Psoas muscle (tissue), 8 donors: ENCODE results near the gene SPAG16. TPM values are rescaled to one million over a fixed set of nuclear protein-coding genes. Genes with fewer than 3 reads are reported as not detected.

ENCODE experiments used
- ATAC-seq, 4 donors: fragments of 200-7000 bp; cut with Tn5 transposase; one replicate each; pipeline ENCODE4 v1.9.1; 2020; ENCODE audit warnings: moderate library complexity in 3 of 4, mild to moderate bottlenecking in 2 of 4
- DNase-seq, 2 donors: peaks; one replicate each; pipeline ENCODE4 v3.0.0-alpha.2; 2020
- H3K27ac ChIP-seq: fragments of 200-600 bp; one replicate; pipeline ENCODE4 v1.8.0; 2022
- H3K27me3 ChIP-seq, 3 donors: fragments of 200-600 bp in 1 of 3; one replicate each; pipeline versions ENCODE4 v1.6.1 to v1.8.0; 2013 to 2022; ENCODE audit warnings: low read length in 2 of 3, mild to moderate bottlenecking in 2 of 3, moderate library complexity in 1 of 3; ENCODE audit not compliant: insufficient read depth in 3 of 3
- H3K36me3 ChIP-seq, 2 donors: fragments of 200-600 bp in 1 of 2; one replicate each; pipeline versions ENCODE4 v1.6.1 to v1.8.0; 2013 to 2022; ENCODE audit warnings: low read depth in 1 of 2, mild to moderate bottlenecking in 1 of 2, moderate library complexity in 1 of 2; ENCODE audit not compliant: insufficient read depth in 1 of 2
- H3K4me1 ChIP-seq: fragments of 200-600 bp; one replicate; pipeline ENCODE4 v1.8.0; 2022
- H3K4me3 ChIP-seq: fragments of 200-600 bp; one replicate; pipeline ENCODE4 v1.8.0; 2022; ENCODE audit warnings: mild to moderate bottlenecking
- H3K9me3 ChIP-seq: fragments of 200-600 bp; one replicate; pipeline ENCODE4 v1.8.0; 2022
- WGBS, 3 donors: extraction: QIAGEN DNeasy Blood & Tissue Kit; methylation state at CpG; one replicate each; pipeline versions ENCODE4 v1.1.6 to v1.1.7; 2013; 5-methylcytosine and 5-hydroxymethylcytosine counted together
- intact Hi-C, 2 donors: fragments of 100-400 bp; cut with DNase I; formaldehyde crosslinking; loops; one replicate each; pipeline versions ENCODE4 v1.11.0 to v1.14.2; 2022
- polyA plus RNA-seq, 3 donors: library from polyadenylated mRNA; stranded (reverse); fragments of 200-250 nt; gene quantifications; one replicate each; pipeline ENCODE4 v1.2.3, GENCODE V29; 2013
- total RNA-seq, 4 donors: library from RNA; stranded (reverse); fragmentation: NEBNext Ultra II Directional in 2 of 4; extraction: Animal tissue kit (Norgen Biotek cat#: 25700) in 2 of 4; gene quantifications; one replicate each; pipeline versions ENCODE4 v1.2.1 to v1.2.4, GENCODE V29; 2021 to 2023
- TF ChIP-seq, protein P1 (sequence below): fragments of 200-600 bp; IDR thresholded peaks from one replicate; pipeline ENCODE4 v1.8.0; 2022; ENCODE audit warnings: antibody characterized with exemption
- donor health status: healthy with polysubstance abuse.
- donor health status: DM: no; HTN: no; CAD: no; lungs with moderate emphysema.
- donor health status: Bipolar disorder and iron deficiency.
- donor health status: healthy.
- donor health status: DM: yes; HTN: yes; CAD: no.
- donor health status: DM: no; HTN: no; CAD: no.
- donor health status: DM: no; HTN: no; CAD: no.
- donor health status: DM: yes; HTN: yes; CAD: no.

The SPAG16 gene
- total and polyA plus RNA-seq, 7 donors = 1.6 to 8.7 (median 4.3) TPM

DNA sequence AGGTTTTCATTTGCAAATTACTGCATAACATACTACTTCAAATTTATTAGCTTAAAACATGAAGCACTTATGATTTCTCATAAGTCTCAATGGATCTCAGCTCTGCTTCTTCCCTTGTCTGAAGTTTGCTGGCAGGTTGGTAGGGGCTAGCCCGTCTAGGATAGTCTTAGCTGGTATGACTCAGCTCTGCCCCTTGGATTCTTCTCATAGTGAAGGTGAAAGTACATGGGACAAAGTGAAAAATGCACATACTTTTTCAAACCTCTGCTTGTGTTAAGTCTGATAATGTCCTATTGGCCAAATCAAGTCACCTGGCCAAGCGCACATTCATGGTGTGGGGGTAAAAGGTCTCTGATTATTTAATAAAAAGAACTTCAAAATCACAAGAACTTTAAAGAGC lies 941.8 kb downstream of the SPAG16 start:
- TF ChIP-seq, protein P1, sequence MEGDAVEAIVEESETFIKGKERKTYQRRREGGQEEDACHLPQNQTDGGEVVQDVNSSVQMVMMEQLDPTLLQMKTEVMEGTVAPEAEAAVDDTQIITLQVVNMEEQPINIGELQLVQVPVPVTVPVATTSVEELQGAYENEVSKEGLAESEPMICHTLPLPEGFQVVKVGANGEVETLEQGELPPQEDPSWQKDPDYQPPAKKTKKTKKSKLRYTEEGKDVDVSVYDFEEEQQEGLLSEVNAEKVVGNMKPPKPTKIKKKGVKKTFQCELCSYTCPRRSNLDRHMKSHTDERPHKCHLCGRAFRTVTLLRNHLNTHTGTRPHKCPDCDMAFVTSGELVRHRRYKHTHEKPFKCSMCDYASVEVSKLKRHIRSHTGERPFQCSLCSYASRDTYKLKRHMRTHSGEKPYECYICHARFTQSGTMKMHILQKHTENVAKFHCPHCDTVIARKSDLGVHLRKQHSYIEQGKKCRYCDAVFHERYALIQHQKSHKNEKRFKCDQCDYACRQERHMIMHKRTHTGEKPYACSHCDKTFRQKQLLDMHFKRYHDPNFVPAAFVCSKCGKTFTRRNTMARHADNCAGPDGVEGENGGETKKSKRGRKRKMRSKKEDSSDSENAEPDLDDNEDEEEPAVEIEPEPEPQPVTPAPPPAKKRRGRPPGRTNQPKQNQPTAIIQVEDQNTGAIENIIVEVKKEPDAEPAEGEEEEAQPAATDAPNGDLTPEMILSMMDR = no peak
- H3K4me3 ChIP-seq = no peak overlapping the region
- no peaks in the 10 kb centered on the region for H3K27me3 ChIP-seq
- intact Hi-C loops = no loop called here
- H3K36me3 ChIP-seq = no peaks in the 10 kb centered on the region
- H3K9me3 ChIP-seq = no peaks in the 10 kb centered on the region
- DNase-seq (no peak), ATAC-seq (no peak)
- no peaks in the 10 kb centered on the region for H3K4me1 ChIP-seq
- H3K27ac ChIP-seq = no peak overlapping the region
- 77 to 84% (median 83%) methylated on average over 2 of the region's 2 CpGs for WGBS, 3 donors

DNA sequence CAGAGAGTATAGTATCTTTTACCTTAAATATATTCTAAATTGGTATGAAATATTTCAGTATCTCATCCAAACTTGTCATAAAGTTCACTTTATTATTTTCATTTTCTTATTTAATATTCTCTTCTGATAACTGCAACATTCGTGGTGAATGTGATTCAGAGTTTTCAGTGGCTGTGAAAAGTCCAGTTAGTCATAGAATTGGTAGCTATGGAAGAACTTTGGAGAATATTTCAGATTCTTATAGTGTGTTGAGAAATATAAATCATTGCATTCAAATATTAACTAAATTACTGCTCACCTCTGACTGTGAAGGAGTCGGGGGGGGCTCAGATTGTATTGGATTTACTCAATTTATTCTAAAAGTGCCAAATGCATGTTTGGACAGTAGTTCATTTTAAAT lies 948.0 kb downstream of the SPAG16 start:
- DNase-seq = no peak
- Histone ChIP-seq H3K27ac (no peak overlapping the region), H3K4me3 (no peak overlapping the region), H3K4me1 (no peaks in the 10 kb centered on the region), H3K36me3 (no peaks in the 10 kb centered on the region), H3K27me3 (no peaks in the 10 kb centered on the region), H3K9me3 (no peaks in the 10 kb centered on the region)
- TF ChIP-seq, protein P1 = no peak
- no peak for ATAC-seq
- intact Hi-C loops = no loop called here
- 59 to 67% (median 64%) methylated on average over 2 of the region's 2 CpGs for WGBS, 3 donors

GRCh38 chr2:214233164-214233563 lies 948.9 kb downstream of the SPAG16 start:
- Histone ChIP-seq H3K9me3 (no peaks in the 10 kb centered on the region), H3K27me3 (no peaks in the 10 kb centered on the region), H3K4me1 (no peaks in the 10 kb centered on the region), H3K27ac (no peak overlapping the region), H3K4me3 (no peak overlapping the region), H3K36me3 (no peaks in the 10 kb centered on the region)
- DNase-seq = no peak
- no peak for ATAC-seq
- TF ChIP-seq, protein P1 = no peak
- intact Hi-C loops = no loop called here

DNA sequence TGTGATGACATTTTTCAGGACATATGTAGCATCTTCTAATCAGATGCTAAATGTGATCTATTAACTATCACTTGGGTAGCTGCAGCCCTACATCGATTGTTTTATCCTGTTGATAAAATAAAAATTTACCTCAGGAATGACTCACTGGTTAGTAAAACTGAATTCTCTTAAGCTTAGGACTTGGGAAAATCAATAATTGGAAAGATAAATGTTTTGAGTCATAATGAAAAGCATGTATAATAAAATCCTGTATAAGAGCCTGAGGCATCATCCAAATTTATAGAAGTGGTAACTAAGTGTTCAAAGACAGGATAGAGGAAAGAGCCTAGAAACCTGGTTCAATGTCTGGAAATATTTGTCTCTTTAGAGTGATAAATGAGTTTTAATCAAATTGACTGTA lies 958.5 kb downstream of the SPAG16 start:
- Histone ChIP-seq H3K4me1 (no peaks in the 10 kb centered on the region), H3K36me3 (no peaks in the 10 kb centered on the region), H3K27me3 (no peaks in the 10 kb centered on the region), H3K27ac (no peak overlapping the region), H3K9me3 (no peaks in the 10 kb centered on the region), H3K4me3 (no peak overlapping the region)
- intact Hi-C loops = no loop called here
- WGBS, 3 donors = 83 to 89% (median 88%) methylated on average over 1 of the region's 1 CpG
- TF ChIP-seq, protein P1 = no peak
- no peak for DNase-seq
- no peak for ATAC-seq

DNA sequence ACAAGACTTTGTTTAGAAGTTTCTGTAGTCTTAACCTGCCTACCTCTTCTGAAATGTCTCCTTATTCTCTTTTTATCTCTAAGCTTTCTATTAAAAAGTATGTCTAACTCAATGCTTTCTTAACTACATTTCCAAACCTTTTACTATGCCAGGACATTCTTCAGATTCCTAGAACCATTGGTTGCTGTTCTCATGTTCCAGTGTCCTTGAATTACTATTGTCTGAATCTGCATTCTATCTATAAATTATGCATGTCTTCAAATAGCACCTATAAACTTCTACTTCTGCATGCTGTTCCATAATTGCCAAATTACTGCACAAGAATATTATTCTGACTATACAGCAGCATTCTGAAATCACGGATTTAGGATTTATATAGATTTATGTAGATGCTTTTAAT lies 960.6 kb downstream of the SPAG16 start:
- ATAC-seq (no peak), DNase-seq (no peak)
- Histone ChIP-seq H3K36me3 (no peaks in the 10 kb centered on the region), H3K4me1 (no peaks in the 10 kb centered on the region), H3K4me3 (no peak overlapping the region), H3K9me3 (no peaks in the 10 kb centered on the region), H3K27me3 (no peaks in the 10 kb centered on the region), H3K27ac (no peak overlapping the region)
- TF ChIP-seq, protein P1 = no peak
- 25 to 55% (median 42%) methylated on average over 1 of the region's 1 CpG for WGBS, 3 donors
- intact Hi-C loops = no loop called here
